ENCODE measurements around the gene POM121. TPM values are rescaled to one million over a fixed set of nuclear protein-coding genes. Genes with fewer than 3 reads are reported as not detected.
"Not testable (repeated sequence)": the region's sequence is repeated elsewhere in the genome, so short reads cannot be mapped to it uniquely, and the experiment has no call there.

POM121 gene
- polyA plus RNA-seq, 4 donors = 32.0 to 58.9 (median 44.9) TPM

- DNase-seq (ENCODE audit: low read depth in 4 of 4, low spot score in 2 of 4) = not testable (repeated sequence)
Observed at GRCh38 chr7:72948714-72949113, 23.8 kb downstream of the POM121 start.

GRCh38 chr7:72949276-72949675 is 24.4 kb downstream of the POM121 start:
- not testable (repeated sequence) for DNase-seq (ENCODE audit: low read depth in 4 of 4, low spot score in 2 of 4)

GRCh38 chr7:72949686-72950085 is 24.8 kb downstream of the POM121 start:
- DNase-seq (ENCODE audit: low read depth in 4 of 4, low spot score in 2 of 4) = not testable (repeated sequence)

DNA sequence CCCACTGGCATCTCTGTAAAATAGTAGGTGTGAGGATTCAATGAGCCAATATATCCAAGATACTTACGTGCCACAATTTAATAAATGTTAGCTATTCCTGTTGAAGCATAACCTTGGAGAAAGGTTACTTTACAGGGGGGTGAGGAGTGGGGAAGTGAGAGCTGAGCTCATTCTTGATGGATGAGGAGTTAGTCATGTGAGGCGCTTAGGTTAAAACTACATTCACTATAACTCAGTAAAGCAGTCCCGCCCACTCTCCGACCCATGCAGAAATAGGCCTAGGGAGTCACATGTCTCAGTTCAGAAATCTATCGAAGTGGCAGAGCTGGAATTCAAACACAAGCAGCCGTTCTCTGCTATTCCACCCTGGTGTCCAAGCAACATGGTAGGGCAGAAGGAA is 25.5 kb downstream of the POM121 start:
- DNase-seq (ENCODE audit: low read depth in 4 of 4, low spot score in 2 of 4) = not testable (repeated sequence)

- DNase-seq (ENCODE audit: low read depth in 4 of 4, low spot score in 2 of 4) = not testable (repeated sequence)
Observed at GRCh38 chr7:72953901-72954562, 29.1 kb downstream of the POM121 start.

GRCh38 chr7:72954563-72955198 is 29.8 kb downstream of the POM121 start:
- DNase-seq (ENCODE audit: low read depth in 4 of 4, low spot score in 2 of 4) = not testable (repeated sequence)

DNA sequence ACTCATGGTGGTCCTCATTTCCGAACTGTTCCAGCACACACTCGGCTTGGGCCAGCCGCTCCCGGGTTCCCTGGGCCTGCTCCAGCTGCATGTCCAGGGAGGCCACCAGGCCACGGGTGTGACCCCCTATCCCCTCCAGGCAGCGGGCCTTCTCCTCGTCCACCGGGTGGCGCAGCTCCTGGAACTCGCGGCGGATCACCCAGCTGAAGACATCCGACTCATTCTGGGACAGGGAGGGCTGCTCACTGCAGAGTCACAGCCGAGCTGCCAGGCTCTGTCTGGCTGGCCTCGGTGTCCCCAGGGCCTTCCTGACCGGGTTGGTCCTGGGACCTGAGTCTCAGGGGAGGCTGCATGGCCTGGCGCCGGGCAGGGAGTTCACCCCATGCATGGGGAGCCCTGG is 35.1 kb downstream of the POM121 start:
- not testable (repeated sequence) for DNase-seq (ENCODE audit: low read depth in 4 of 4, low spot score in 2 of 4)

- DNase-seq (ENCODE audit: low read depth in 4 of 4, low spot score in 2 of 4) = not testable (repeated sequence)
Observed at GRCh38 chr7:72960626-72961345, 35.9 kb downstream of the POM121 start.

DNA sequence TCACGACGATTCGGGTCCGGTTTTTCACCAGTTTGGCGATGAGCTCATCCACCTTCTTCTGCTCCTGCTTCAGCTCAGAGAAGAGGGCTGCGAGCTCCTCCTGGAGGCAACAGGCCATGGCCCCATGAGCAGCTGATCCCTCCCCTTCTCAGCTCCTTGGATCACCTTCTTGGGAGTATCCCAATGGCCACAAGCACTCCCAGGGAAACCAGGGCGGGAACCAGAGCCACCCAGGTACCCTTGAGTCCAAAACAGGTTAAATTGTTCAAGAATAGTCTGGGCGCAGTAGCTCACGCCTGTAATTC is 36.4 kb downstream of the POM121 start:
- DNase-seq (ENCODE audit: low read depth in 4 of 4, low spot score in 2 of 4) = not testable (repeated sequence)

DNA sequence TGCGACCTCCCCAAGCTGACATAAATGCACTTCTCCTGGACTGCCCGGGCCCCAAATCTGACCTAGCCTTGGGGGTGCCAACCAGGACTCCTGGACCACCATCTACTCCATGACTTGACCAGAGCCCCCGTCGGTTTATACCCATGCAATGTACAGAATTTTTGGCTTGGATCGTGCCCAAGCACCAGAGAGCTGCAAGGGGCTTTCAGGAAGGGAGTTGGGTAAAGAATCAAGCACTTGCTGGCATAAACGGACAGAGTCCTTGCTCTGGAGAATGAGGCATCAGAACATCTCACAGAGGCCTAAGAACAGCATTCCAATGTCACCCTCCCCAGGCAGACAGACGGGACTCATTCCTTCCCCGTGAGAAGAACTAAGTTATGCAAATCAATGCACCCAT is 38.2 kb downstream of the POM121 start:
- not testable (repeated sequence) for DNase-seq (ENCODE audit: low read depth in 4 of 4, low spot score in 2 of 4)

- DNase-seq (ENCODE audit: low read depth in 4 of 4, low spot score in 2 of 4) = not testable (repeated sequence)
Observed at GRCh38 chr7:72965186-72965975, 40.5 kb downstream of the POM121 start.

- DNase-seq (ENCODE audit: low read depth in 4 of 4, low spot score in 2 of 4) = not testable (repeated sequence)
Observed at GRCh38 chr7:72966892-72967291, 42.0 kb downstream of the POM121 start.

DNA sequence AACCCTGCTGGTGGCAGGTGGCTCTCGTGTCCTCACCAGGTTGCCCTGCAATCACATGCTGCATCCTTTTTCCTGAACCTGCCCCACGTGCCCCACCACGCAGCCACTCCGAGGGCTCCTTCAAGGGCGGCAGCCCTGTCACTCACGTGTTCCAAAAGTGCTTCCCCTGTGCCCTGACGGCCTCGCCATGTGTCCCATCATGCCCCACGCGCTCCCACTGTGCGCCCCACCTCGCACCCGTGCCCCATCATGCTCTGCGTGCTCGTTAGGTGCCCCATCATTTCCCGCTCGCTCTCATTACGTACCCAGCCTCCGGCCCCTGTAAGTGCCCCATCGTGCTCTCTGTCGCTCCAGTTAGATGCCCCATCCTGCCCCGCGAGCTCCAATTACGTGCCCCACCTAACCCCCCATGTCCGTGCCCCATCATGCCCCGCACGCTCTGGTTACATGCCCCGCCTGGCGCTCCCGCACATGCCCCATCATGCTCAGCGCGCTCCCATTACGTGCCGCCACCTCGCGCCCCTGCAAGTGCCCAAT is 44.2 kb downstream of the POM121 start, which contains the start of gene TRIM74:
Gene TRIM74, minus strand, starts transcription at position 487 of the 537 bp plus-strand sequence. CDS start 3,309 bp downstream, outside the sequence.
- DNase-seq (ENCODE audit: low read depth in 4 of 4, low spot score in 2 of 4) = not testable (repeated sequence)

- not testable (repeated sequence) for DNase-seq (ENCODE audit: low read depth in 4 of 4, low spot score in 2 of 4)
Observed at GRCh38 chr7:72969688-72970087, 44.8 kb downstream of the POM121 start.

GRCh38 chr7:72971505-72971904 is 46.6 kb downstream of the POM121 start:
- DNase-seq (ENCODE audit: low read depth in 4 of 4, low spot score in 2 of 4) = not testable (repeated sequence)

GRCh38 chr7:72974781-72975180 is 49.9 kb downstream of the POM121 start:
- DNase-seq (ENCODE audit: low read depth in 4 of 4, low spot score in 2 of 4) = not testable (repeated sequence)

- not testable (repeated sequence) for DNase-seq (ENCODE audit: low read depth in 4 of 4, low spot score in 2 of 4)
Observed at GRCh38 chr7:72975656-72976286, 50.9 kb downstream of the POM121 start.

- DNase-seq (ENCODE audit: low read depth in 4 of 4, low spot score in 2 of 4) = not testable (repeated sequence)
Observed at GRCh38 chr7:72976434-72976833, 51.5 kb downstream of the POM121 start.

GRCh38 chr7:72980382-72980781 is 55.5 kb downstream of the POM121 start:
- DNase-seq (ENCODE audit: low read depth in 4 of 4, low spot score in 2 of 4) = not testable (repeated sequence)

- not testable (repeated sequence) for DNase-seq (ENCODE audit: low read depth in 4 of 4, low spot score in 2 of 4)
Observed at GRCh38 chr7:72982084-72982483, 57.2 kb downstream of the POM121 start.

Measured in left renal cortex interstitium (tissue), 4 donors.